Kidney capillary endothelial cell (primary cell): ENCODE measurements around the gene KISS1R.

Experiments
- DNase-seq: peaks from one replicate; pipeline ENCODE4 v3.0.0-alpha.2; 2018; ENCODE audit warnings: low spot score

The KISS1R gene

GRCh38 chr19:899336-900042 is 17.6 kb upstream of the KISS1R start:
- no peak for DNase-seq

- no peak for DNase-seq
These were observed 17.2 kb upstream of the KISS1R start for GRCh38 chr19:900043-900301.

- DNase-seq = no peak
These were observed 16.6 kb upstream of the KISS1R start for GRCh38 chr19:900302-901111.

DNA sequence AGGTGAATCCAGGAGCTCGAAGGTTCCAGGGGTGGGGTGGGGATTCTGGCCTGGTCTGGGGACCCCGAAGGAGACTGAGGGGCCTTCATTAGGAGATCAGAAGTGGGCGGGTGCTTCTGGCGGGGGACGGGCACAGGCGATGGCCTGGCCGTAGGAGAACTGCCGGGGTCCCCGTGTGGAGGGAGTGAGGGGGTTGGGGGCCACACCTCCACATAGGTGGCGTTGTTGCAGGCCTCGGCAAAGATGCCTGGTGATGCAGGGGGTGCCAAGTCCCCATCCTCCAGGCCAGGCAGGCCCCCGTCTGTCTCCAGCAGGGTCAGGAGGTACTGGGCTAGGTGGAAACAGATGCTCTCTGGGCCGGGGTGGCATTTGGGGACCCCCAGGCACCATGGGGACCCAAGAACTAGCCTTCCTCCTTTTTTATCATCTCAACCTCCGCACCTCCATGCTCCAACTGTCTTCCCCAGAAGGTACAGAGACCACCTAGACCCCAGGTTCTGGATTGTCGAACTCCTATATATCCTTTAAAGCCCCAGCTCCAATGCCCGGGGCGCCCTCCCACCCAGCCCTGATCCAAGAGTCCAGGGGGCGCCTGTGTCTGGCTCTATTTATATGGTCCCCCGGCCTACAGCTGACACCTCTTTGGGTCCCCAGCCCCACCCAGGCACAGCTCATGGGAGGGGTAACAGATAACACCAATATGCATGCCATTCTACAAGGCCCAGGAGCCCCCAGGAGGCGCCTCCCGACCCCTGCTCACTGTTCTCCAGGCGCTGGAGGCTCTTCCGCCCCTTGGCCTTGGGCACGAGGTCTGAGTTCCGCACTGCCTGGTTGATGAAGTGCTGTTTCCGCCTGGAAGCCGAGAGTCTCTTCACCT is 15.7 kb upstream of the KISS1R start:
- no peak for DNase-seq

DNA sequence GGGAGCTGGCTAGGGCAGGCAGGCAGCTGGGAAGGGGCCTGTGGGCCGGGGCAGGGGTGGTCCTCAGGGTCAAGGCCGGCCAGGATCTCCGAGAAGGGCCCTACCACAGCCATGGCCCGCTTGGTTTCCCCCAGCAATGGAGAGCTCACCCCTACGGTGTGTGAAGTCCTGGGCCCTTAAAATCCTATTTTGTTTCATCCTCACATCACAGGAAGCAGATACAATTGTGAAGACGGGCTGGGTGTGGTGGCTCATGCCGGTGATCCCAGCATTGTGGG is 15.1 kb upstream of the KISS1R start:
- no peak for DNase-seq

DNA sequence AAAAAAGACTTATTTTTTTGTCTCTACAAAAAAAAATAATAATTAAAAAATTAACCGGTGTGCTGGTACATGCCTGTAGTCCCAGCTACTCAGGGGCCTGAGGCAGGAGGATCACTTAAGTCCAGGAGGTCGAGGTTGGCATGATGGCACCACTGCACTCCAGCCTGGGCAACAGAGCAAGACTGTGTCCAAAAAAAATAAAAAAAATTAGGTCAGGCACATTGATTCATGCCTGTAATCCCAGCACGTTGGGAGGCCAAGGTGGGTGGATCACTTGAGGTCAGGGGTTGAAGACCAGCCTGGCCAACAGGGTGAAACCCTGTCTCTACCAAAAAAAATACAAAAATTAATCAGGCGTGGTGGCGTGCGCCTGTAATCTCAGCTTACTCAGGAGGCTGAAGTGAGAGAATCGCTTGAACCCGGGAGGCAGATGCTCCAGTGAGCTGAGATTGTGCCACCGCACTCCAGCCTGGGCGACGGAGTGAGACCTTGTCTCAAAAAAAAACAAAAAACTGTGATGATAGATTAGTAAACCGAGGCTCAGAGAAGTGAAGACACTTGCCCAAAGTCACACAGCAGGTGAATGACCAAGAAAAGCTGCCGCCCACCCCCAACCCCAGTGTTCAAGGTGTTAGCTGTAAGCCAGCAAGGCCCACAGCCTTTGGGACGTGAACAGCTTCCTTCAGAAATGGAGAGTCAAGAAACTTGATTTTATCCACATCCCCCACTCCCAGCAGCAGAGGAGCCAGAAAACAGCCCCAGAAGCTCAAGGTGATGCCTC is 14.5 kb upstream of the KISS1R start:
- DNase-seq = no peak

GRCh38 chr19:903266-903797 is 13.8 kb upstream of the KISS1R start:
- no peak for DNase-seq

- DNase-seq = no peak
These were observed 12.6 kb upstream of the KISS1R start for GRCh38 chr19:904545-904944.

DNA sequence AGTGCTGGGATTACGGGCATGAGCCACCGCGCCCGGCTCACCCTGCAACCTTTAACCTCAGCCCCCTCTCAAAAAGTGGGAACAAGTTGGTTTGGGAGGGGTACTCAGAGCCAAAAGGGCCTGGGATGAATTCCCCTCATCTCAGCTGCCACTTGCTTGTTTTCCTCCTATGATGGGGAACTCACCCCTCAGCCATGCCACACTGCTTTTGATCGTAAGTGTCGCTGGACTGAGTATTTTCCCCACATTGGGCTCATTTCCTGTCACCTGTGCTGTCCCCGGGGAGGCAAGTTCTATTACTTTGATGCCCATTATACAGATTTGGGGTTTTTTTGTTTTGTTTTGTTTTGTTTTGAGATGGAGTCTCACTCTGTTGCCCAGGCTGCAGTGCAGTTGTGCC is 10.7 kb upstream of the KISS1R start:
- no peak for DNase-seq

DNA sequence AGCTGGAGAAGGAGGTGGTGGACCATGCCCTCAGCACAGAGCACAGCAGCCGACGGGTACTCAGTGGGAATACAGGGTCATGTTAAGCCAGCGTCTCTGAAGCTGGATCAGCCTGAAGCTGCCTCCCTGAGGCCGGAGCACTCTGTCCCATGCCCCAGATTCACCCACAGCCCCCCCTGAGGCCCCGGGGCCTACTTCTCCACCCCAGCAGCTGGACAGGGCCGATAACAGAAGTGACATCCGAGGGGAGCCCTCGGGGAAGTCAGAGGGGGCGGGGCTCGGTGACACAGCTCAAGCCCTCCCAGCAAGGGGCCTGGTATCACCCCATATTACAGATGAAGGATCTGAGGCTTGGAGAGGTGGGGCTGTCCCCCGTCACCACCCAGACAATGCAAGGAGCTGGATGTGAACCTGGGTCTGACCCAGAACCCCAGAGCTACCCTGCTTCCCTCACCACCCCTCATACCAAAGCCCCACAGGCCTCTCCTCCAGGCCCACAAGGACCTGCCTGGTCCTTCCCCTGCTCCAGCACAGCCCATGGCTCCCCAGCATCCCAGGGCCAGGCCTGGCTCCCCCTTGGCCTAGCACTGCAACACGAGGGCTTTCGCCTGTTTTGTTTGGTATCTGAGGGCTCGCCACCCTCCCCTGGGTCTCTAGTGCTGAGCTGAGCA is 9.8 kb upstream of the KISS1R start:
- DNase-seq = no peak

DNA sequence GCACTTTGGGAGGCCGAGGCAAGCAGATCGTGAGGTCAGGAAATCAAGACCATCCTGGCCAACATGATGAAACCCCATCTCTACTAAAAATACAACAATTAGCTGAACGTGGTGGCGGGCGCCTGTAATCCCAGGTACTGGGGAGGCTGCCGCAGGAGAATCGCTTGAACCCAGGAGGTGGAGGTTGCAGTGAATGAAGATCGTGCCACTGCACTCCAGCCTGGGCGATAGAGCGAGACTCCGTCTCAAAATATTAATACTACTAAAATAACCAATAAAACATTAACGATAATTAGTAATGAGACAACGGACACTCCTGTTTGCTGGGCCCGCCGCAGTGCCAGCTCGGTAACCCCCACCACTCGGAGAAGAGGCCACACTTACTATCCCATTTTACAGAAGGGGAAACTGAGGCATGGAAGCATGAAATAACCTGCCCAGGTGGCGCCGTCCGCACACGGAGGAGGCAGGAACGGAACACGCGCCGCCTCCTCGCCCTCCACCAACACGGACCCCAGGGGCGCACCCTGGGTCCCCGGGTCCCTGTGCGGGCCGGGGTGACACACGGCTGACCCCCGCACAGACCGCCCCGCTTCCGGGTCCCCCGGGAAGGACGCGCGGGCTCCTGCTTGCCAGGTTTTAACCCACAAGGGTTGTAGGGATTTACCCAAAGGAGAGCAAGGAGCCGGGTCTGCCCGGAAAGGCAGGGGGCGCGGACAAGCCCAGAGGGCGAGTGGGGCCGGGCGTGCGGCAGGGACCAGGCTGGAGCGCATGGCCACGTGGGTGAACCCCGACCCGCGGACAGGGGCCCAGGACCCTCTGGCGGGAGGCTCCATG is 5.7 kb upstream of the KISS1R start:
- DNase-seq = no peak

GRCh38 chr19:912181-913079 is 4.7 kb upstream of the KISS1R start:
- DNase-seq = no peak

DNA sequence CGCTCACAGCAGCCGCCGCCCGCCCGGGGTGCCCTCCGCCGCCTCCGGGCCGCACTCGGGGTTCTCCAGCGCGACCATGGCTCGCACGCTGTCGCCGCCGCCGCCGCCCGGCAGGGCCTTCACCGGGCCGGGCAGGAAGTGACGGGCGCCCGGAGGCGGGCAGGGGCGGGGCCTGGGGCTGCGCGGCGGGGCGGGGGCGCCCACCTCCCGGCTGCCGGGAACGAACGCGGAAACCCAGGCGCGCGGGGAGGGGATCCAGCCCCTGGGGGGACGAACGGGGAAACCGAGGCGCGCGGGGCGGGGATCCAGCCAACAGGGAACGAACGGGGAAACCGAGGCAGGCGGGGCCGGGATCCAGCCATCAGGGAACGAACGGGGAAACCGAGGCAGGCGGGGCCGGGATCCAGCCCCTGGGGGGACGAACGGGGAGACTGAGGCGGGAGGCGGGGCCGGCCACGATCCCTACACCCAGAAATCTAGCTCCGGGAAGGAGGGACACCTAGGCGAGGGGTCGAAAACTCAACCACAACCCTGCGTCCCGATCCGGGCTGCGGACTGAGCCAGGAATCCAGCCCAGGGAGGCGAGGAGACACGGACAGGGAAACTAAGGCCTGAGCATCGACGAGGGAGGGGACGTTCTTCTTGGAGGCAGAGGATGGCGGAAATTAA is 3.9 kb upstream of the KISS1R start, which contains the start of gene R3HDM4:
TSS of gene R3HDM4 (minus strand) at position 140 of the 669 bp plus-strand sequence. CDS start at position 78, 62 bp downstream.
- no peak for DNase-seq

GRCh38 chr19:916645-917322 is 349 bp upstream of the KISS1R start:
- DNase-seq = no peak

GRCh38 chr19:918152-918437 is 962 bp downstream of the KISS1R start:
- no peak for DNase-seq

DNA sequence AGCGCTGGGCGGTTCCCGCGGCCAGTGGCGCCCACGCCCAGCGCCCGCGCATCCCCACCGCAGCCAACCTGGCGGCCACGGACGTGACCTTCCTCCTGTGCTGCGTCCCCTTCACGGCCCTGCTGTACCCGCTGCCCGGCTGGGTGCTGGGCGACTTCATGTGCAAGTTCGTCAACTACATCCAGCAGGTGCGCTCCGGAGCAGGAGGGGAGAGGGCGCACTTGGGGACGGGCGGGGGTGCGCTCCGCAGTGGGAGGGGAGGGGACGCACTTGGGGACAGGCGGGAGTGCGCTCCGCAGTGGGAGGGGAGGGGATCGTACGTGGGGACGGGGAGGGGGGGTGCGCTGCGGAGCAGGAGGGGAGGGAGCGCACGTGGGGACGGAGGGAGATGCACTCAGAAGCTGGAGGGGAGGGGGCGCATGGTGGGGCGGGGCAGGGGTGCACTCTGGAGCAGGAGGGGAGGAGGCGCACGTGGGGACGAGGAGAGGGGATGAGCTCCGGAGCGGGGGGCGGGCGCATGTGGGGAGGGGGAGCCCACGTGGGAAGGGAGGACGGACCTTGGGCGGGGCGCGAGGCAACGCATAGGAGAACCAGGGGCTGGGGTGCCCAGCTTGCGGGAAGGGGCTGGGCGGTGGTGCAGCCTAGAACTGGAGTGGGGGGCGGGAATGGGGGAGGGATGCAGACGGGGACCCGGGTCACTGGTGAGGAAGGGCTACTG is 1.5 kb downstream of the KISS1R start:
- no peak for DNase-seq

DNA sequence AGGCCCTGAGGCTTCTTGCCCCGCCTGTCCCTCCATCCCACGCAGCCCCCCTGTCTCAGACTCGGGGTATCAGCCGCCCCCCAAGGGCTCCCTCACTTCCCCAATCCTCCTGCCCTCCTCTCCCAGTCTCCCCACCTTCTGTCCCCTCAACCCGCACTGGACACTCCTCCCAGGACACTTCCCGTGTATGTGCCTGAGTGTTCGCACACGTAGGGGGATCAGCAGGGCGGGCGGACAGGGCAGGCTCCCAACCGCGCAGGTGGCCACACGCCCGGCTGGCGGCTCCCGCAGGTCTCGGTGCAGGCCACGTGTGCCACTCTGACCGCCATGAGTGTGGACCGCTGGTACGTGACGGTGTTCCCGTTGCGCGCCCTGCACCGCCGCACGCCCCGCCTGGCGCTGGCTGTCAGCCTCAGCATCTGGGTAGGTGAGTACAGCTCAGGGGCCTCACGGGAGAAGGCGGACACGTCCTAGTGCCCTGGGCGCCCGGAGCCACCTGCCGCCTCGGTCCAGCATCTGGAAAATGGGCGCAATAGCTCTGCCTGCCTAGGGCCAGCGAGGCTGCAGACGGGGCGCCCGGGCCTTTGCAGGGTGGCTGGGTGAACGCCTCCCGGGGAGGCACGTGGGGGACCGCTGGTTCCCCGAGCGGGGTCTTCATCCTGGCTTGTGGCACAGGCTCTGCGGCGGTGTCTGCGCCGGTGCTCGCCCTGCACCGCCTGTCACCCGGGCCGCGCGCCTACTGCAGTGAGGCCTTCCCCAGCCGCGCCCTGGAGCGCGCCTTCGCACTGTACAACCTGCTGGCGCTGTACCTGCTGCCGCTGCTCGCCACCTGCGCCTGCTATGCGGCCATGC is 2.3 kb downstream of the KISS1R start:
- no peak for DNase-seq
